Measurements from ENCODE around the gene EBP. TPM values are rescaled to one million over a fixed set of nuclear protein-coding genes. Genes with fewer than 3 reads are reported as not detected.
A peak's percentile ranks its signal among the peaks of the same experiment; 100 is the strongest.
"Not testable (repeated sequence)": the region's sequence is repeated elsewhere in the genome, so short reads cannot be mapped to it uniquely, and the experiment has no call there.

EBP gene
- total and polyA plus RNA-seq, 7 donors, result 3.8 to 11.9 (median 8.1) TPM

DNA sequence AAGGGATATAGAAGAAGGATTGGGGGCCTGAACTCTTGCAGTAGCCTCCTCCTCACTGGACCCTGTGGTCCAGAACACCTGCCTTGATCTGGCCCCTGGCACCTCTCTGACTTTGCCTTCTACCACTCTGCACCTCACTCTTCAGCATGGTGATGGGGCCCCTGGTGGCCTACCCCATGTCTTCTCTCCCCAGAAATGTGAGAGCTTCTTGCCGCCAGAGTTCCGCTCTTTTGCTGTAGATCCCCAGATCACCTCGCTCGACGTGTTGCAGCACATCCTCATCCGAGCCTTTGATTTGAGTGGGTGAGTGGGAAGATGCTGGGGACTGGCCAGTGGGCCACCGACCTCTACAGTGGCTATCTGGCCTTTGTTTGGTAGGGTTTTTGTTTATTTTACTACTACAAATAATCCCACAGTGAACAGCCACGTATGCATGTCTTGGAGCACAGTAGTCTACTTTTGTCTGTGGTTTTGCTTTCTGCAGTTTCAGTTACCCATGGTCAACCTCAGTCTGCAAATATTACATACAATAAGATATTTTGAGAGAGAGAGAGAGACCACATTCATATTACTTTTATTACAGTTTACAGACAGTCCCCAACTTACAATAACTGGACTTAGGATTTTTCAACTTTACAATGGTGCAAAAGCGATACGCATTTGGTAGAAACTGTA lies 19.7 kb downstream of the EBP start:
- DNase-seq, result no peak
- intact Hi-C loops (cut with DNase I), result no loop called here
- no peak overlapping the region for H3K27ac ChIP-seq
- 80 to 86% (median 85%) methylated on average over 10 of the region's 10 CpGs for WGBS, 3 donors
- TF ChIP-seq, protein P1, sequence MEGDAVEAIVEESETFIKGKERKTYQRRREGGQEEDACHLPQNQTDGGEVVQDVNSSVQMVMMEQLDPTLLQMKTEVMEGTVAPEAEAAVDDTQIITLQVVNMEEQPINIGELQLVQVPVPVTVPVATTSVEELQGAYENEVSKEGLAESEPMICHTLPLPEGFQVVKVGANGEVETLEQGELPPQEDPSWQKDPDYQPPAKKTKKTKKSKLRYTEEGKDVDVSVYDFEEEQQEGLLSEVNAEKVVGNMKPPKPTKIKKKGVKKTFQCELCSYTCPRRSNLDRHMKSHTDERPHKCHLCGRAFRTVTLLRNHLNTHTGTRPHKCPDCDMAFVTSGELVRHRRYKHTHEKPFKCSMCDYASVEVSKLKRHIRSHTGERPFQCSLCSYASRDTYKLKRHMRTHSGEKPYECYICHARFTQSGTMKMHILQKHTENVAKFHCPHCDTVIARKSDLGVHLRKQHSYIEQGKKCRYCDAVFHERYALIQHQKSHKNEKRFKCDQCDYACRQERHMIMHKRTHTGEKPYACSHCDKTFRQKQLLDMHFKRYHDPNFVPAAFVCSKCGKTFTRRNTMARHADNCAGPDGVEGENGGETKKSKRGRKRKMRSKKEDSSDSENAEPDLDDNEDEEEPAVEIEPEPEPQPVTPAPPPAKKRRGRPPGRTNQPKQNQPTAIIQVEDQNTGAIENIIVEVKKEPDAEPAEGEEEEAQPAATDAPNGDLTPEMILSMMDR (IDR thresholded peaks at IDR 0.05), result no peak
- H3K9me3 ChIP-seq, result no peaks in the 10 kb centered on the region
- no peak overlapping the region for H3K4me3 ChIP-seq
- no peaks in the 10 kb centered on the region for H3K4me1 ChIP-seq
- H3K36me3 ChIP-seq (ENCODE audit: insufficient read depth in 1 of 2, low read depth in 1 of 2), result peaks cover 0 to 40% of the 10 kb centered on the region in 2 donors
- no peak for ATAC-seq
- H3K27me3 ChIP-seq (ENCODE audit: insufficient read depth in 3 of 3, low read length in 2 of 3), result no peaks in the 10 kb centered on the region

DNA sequence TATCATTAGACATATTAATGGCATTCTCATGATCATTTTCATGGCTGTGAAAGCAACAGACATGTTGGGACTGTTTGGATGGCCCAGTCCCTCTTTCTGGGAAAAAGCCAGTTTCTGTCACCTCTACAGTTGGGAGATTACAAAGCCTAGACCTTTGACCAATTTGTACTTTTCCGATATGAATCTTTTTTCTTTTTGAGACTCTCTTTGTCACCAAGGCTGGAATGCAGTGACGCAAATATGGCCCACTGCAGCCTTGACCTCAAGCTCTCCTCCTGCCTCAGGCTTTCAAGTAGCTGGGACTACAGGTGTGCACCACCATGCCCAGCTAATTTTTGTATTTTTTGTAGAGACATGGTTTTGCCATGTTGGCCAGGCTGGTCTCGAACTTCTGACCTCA lies 27.3 kb downstream of the EBP start:
- TF ChIP-seq, protein P1 (IDR thresholded peaks at IDR 0.05), result no peak
- 89 to 98% (median 95%) methylated on average over 3 of the region's 3 CpGs for WGBS, 3 donors
- Histone ChIP-seq H3K36me3 (ENCODE audit: insufficient read depth in 1 of 2, low read depth in 1 of 2) (peaks cover 0 to 42% of the 10 kb centered on the region in 2 donors), H3K27ac (no peak overlapping the region), H3K27me3 (ENCODE audit: insufficient read depth in 3 of 3, low read length in 2 of 3) (no peaks in the 10 kb centered on the region), H3K9me3 (no peaks in the 10 kb centered on the region), H3K4me3 (no peak overlapping the region), H3K4me1 (no peaks in the 10 kb centered on the region)
- no peak for DNase-seq
- intact Hi-C loops (cut with DNase I), result no loop called here
- no peak for ATAC-seq

DNA sequence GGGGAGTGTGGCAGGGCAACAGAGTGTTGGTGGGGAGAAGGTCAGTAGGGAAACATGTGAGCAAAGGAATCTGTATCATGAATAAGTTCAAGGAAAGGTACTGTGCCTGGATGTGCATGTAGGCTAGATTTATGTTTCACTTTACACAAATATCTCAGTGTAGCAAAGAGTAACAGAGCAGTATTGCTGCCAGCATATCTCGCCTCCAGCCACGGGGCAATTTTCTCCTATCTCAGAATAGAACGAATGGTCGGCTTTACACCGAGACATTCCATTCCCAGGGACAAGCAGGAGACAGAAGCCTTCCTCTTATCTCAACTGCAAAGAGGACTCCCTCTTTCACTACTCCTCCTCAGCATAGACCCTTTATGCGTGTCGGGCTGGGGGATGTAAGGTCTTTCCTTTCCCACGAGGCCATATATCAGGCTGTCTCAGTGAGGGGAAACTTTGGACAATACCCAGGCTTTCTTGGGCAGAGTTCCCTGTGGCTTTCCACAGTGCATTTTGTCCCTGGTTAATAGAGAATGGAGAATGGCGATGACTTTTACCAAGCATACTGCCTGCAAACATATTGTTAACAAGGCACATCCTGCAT lies 34.2 kb downstream of the EBP start:
- DNase-seq; intact Hi-C loops (cut with DNase I); H3K4me3 ChIP-seq; H3K9me3 ChIP-seq; H3K27me3 ChIP-seq (ENCODE audit: insufficient read depth in 3 of 3, low read length in 2 of 3); ATAC-seq; H3K4me1 ChIP-seq; H3K27ac ChIP-seq: not testable (repeated sequence)
- H3K36me3 ChIP-seq (ENCODE audit: insufficient read depth in 1 of 2, low read depth in 1 of 2), result peaks cover 7 to 51% of the 10 kb centered on the region in 2 donors
- 82 to 90% (median 89%) methylated on average over 9 of the region's 9 CpGs for WGBS, 3 donors

DNA sequence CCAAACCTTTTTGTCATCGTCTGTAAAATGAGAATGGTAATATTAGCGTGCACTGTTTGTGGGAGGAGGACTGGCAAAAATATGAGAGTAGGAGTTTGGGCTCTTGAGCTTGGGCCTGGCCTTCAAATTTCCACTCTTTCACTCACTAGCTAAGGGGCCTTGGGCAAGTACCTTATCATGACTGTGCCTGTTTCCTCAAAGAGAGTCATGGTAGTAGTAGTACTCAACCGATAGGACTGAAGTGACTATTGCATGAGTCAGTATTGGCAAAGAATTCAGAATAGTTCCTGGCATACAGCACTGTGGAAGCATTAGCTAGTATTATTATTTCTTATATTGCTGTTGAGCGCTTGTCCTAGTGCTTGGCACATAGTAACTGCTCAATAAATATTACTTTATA lies 36.7 kb downstream of the EBP start:
- Histone ChIP-seq H3K36me3 (ENCODE audit: insufficient read depth in 1 of 2, low read depth in 1 of 2) (peaks cover 7 to 60% of the 10 kb centered on the region in 2 donors), H3K9me3 (no peaks in the 10 kb centered on the region), H3K27me3 (ENCODE audit: insufficient read depth in 3 of 3, low read length in 2 of 3) (peaks cover 0 to 3% (median 0%) of the 10 kb centered on the region in 3 donors), H3K4me3 (no peak overlapping the region), H3K27ac (no peak overlapping the region), H3K4me1 (no peaks in the 10 kb centered on the region)
- DNase-seq, result no peak
- intact Hi-C loops (cut with DNase I), result no loop called here
- ATAC-seq, result peak; percentile 46 to 80 (median 68)
- TF ChIP-seq, protein P1 (IDR thresholded peaks at IDR 0.05), result no peak
- 66 to 76% (median 72%) methylated on average over 4 of the region's 4 CpGs for WGBS, 3 donors

DNA sequence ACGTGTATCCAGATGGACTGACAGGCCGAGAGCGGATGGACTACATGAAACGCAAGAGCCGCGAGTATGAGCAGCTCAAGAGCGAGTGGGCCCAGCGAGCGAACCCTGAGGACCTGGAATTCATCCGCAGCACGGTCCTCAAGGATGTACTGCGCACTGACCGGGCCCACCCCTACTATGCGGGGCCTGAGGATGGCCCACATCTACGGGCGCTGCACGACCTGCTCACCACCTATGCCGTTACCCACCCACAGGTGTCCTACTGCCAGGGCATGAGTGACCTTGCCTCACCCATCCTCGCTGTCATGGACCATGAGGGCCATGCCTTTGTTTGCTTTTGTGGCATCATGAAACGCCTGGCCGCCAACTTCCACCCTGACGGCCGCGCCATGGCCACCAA lies 38.0 kb downstream of the EBP start:
- H3K9me3 ChIP-seq, result no peaks in the 10 kb centered on the region
- no peak overlapping the region for H3K27ac ChIP-seq
- TF ChIP-seq, protein P1 (IDR thresholded peaks at IDR 0.05), result no peak
- peaks cover 0 to 3% (median 0%) of the 10 kb centered on the region in 3 donors for H3K27me3 ChIP-seq (ENCODE audit: insufficient read depth in 3 of 3, low read length in 2 of 3)
- H3K36me3 ChIP-seq (ENCODE audit: insufficient read depth in 1 of 2, low read depth in 1 of 2), result peaks cover 7 to 59% of the 10 kb centered on the region in 2 donors
- DNase-seq (no peak), ATAC-seq (no peak)
- H3K4me1 ChIP-seq, result no peaks in the 10 kb centered on the region
- no peak overlapping the region for H3K4me3 ChIP-seq
- intact Hi-C loops (cut with DNase I), result no loop called here
- WGBS, 3 donors, result 95% methylated on average over 18 to 24 of the region's 24 CpGs

Data from psoas muscle (tissue), 8 donors.